ENCODE measurements around the gene ANKRD45.
A peak's percentile ranks its signal among the peaks of the same experiment; 100 is the strongest.
"Not testable (repeated sequence)": the region's sequence is repeated elsewhere in the genome, so short reads cannot be mapped to it uniquely, and the experiment has no call there.

ANKRD45 gene

DNA sequence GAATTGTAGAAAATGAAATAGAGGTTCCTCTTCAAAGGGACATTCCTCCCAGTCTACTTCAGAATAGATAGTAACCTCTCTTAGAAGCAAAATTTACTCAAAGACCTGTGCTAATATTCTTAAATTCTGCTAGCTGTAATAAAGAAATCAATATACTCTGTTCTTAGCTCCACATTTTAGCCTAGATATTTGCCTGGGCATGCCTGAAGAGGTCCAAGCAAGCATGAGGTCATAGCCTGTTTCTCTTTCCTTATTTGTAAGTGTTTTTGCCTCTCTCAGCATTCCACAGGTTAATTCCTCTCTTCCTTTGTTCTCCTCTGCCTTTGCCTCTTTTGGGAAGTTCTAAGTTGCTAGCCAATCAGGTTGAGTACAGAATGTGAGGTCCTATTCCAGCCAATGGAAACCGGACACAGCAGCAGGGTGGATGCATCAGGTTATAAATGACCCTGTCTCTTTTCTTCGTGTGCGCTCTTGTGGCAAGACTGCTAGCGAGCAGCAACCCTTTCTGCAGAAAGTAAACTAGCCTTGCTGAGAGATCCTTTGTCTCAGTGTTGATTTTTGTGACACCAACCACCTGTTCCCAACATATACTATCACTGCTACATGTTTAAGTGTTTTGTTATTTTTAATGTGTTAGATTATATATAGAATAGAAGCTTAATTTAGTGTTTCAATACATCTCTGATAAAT is 27.1 kb downstream of the ANKRD45 start:
- DNase-seq (ENCODE audit: low spot score), result not testable (repeated sequence)

GRCh38 chr1:173639102-173639501 is 30.5 kb downstream of the ANKRD45 start:
- DNase-seq (ENCODE audit: low spot score), result no peak

- DNase-seq (ENCODE audit: low spot score), result no peak
Observed at GRCh38 chr1:173638043-173639021, 31.3 kb downstream of the ANKRD45 start.

DNA sequence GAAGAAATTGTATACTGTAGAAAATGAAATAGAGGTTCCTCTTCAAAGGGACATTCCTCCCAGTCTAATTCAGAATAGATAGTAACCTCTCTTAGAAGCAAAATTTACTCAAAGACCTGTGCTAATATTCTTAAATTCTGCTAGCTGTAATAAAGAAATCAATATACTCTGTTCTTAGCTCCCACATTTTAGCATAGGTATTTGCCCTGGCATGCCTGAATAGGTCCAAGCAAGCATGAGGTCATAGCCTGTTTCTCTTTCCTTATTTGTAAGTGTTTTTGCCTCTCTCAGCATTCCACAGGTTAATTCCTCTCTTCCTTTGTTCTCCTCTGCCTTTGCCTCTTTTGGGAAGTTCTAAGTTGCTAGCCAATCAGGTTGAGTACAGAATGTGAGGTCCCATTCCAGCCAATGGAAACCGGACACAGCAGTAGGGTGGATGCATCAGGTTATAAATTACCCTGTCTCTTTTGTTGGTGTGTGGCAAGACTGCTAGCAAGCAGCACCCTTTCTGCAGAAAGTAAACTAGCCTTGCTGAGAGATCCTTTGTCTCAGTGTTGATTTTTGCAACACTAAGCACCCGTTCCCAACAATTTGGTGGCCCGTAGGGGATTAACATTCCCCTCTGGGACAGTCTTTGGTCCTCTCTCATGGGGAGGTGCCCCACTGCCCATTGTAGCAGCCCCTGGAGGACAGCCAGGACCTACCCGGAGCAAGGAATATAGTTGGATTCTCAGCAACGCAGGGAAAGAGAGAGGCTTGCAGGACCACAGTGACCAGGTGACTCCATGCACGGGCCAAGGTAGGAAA is 32.2 kb downstream of the ANKRD45 start:
- DNase-seq (ENCODE audit: low spot score), result not testable (repeated sequence)

DNA sequence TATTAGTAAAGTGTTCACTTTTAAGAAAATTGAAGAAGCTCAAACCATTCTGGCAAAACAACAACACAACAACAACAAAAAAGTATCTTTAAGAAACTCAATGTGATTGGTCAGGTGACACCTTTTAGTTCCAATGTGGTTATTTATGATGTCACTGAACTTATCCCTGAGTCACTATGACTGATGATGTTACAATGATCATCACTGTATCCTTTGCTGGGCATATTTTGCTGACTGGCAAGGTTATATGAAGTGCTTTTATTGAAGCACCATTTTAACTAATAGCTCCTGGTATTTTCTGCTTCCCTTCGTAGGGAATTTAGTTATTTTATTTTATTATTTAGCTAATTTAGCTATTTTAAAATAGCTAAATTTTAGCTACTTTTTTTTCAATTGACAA is 34.5 kb downstream of the ANKRD45 start, which contains the start of gene TEX50:
Gene TEX50, plus strand, starts transcription at position 223 of the 400 bp plus-strand sequence. CDS start 184 bp downstream, outside the sequence.
- DNase-seq (ENCODE audit: low spot score), result no peak

DNA sequence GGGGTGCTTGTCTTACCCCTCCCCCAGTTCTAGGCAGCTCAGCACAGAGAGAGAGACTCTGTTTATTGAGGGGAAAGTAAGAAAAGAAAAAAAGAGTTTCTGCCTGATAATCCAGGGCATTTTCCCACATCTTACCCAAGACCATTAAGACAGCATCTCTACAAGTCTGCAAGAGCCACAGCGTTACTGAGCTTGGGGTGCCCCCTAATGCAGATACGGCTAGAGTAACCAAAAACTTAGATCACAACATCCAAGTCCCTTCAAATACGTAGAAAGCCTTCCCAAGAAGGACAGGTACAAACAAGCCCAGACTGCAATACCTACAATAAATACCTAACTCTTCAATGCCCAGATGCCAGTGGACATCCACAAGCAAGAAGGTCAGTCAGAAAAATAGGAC is 40.8 kb downstream of the ANKRD45 start:
- DNase-seq (ENCODE audit: low spot score), result no peak

DNA sequence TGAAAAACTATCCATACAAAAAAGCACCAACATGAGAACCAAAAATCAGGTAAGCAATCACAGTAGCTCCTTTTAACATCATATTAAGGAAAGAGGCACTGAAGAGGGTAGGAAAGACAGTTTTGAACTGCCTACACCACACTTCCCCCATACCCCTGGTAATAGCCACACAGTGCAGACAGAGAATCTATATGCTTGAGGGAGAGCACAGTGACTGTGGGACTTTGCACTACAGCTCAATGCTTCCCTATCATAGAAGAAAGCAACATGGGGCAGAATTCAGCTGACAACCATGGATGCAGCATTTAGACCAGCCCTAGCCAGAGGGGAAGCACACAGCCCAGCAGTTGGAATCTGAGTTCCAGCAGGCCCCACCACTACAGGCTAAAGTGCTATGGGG is 42.4 kb downstream of the ANKRD45 start:
- no peak for DNase-seq (ENCODE audit: low spot score)

DNA sequence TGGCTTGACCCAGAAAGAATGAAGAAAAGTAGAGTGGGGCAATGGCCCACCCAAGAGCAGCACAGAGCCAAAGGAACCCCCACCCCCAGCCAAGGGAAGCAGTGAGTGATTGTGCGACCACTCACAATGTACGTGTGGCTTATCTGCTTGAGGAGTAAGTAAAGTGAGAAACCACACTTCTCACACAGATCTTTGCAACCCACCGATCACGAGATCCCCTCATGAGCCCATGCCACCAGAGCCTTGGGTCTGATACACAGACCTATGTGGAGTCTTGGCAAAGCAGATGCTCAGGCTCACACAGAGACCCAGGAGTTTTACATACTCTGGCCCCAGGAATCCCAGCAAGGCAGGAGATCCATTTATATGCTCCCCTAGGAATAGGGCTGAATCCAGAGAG is 52.8 kb downstream of the ANKRD45 start:
- DNase-seq (ENCODE audit: low spot score), result no peak

DNA sequence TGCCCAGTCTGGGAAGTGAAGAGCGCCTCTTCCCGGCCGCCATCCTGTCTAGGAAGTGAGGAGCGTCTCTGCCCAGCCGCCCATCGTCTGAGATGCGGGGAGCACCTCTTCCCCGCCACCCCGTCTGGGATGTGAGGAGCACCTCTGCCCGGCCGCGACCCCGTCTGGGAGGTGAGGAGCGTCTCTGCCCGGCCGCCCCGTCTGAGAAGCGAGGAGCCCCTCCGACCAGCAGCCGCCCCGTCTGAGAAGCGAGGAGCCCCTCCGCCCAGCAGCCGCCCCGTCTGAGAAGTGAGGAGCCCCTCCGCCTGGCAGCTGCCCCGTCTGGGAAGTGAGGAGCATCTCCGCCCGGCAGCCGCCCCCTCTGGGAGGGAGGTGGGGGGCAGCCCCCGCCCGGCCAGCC is 56.6 kb downstream of the ANKRD45 start:
- not testable (repeated sequence) for DNase-seq (ENCODE audit: low spot score)

- no peak for DNase-seq (ENCODE audit: low spot score)
Observed at GRCh38 chr1:173608503-173609216, 61.0 kb downstream of the ANKRD45 start.

DNA sequence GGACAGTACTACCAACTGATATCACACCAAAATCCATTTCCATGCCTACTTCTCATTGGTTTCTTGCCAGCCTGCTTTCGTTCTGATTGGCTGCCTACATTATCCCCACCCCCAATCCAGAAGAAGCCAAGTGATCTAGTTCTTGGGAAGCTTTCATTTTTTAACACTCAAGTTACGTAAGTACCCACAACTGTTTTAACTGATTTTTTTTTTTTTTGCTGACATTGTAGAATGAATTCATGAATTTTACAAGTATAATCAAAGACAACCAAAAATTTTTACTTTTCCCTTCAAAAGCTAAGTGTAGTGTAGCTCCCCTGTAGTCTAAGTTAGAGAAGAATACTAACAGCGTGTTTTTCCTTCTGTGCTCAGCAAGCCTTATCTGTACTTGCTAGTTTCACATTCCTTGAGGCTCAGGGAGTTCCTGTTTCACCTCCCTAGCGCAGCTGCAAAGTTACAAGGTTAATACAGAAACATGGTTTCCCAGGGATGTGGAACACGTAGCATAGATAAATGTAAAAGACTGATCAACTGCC is 66.5 kb downstream of the ANKRD45 start, which contains the start of gene SLC9C2:
Gene SLC9C2, minus strand, starts transcription at position 17 of the 536 bp plus-strand sequence. CDS start 1,296 bp downstream, outside the sequence.
- DNase-seq (ENCODE audit: low spot score), result peak; percentile 20

- no peak for DNase-seq (ENCODE audit: low spot score)
Observed at GRCh38 chr1:173601588-173601987, 68.1 kb downstream of the ANKRD45 start.

GRCh38 chr1:173596097-173596825 is 73.4 kb downstream of the ANKRD45 start:
- no peak for DNase-seq (ENCODE audit: low spot score)

DNA sequence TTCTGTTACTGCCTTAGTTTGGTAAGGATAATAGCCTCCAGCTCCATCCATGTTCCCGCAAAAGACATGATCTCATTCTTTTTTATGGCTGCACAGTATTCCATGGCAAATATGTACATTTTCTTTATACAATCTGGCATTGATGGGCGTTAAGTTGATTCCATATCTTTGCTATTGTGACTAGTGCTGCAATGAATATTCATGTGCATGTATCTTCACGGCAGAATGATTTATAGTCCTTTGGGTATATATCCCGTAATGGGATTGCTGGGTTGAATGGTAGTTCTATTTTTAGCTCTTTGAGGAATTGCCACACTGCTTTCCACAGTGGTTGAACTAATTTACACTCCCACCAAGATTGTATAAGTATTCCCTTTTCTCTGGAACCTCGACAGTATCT is 78.5 kb downstream of the ANKRD45 start:
- not testable (repeated sequence) for DNase-seq (ENCODE audit: low spot score)

DNA sequence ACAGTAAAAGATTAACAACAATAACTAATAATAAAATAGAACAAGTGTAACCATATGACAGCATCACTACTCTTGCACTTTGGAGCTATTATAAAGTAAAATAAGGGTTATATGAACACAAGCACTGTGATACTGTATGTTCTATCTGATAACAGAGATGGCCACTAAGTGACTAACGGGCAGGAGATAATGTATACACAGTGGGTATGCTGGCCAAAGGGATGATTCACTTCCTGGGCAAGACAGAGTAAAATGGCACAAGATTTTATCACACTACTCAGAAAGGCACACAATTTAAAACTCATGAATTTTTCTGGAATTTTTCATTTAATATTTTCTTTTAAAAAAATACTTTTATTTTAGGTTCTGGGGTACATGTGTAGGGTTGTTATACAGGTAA is 79.1 kb downstream of the ANKRD45 start:
- no peak for DNase-seq (ENCODE audit: low spot score)

- DNase-seq (ENCODE audit: low spot score), result no peak
Observed at GRCh38 chr1:173581383-173582079, 88.1 kb downstream of the ANKRD45 start.

GRCh38 chr1:173580658-173581057 is 89.0 kb downstream of the ANKRD45 start:
- DNase-seq (ENCODE audit: low spot score), result no peak

DNA sequence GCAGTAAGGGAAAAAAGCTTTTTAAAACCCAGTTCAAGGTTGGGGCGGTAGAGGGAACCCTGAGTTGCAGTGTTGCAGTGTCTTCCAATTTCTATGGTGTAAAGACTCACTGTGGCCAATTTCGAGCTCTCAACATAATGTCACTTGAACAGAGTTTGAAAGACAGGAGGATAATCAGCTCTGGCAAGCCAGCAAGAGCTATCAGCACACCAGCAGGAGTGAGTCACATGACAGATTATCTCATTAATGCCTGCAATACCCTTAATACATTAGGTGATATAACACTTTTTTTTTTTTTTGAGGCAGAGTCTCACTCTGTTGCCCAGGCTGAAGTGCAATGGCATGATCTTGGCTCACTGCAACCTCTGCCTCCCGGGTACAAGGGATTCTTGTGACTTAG is 89.6 kb downstream of the ANKRD45 start:
- no peak for DNase-seq (ENCODE audit: low spot score)

GRCh38 chr1:173573596-173573995 is 96.1 kb downstream of the ANKRD45 start:
- no peak for DNase-seq (ENCODE audit: low spot score)
